Umbilical cord (tissue), 1 donor: ENCODE measurements around the gene SLC43A1. TPM values are rescaled to one million over a fixed set of nuclear protein-coding genes. Genes with fewer than 3 reads are reported as not detected.

ENCODE experiments used
- total RNA-seq: library from RNA; depleted of rRNA; stranded (reverse); fragments of >200 nt; gene quantifications from one replicate; pipeline ENCODE4 v1.2.3, GENCODE V29; 2014; ENCODE audit warnings: low replicate concordance; ENCODE audit not compliant: insufficient read depth

SLC43A1 gene
- total RNA-seq, 1 donor from 2014 or later = 12.5 TPM

Other genes starting within 250 kb of the SLC43A1 start
- 86.4 TPM for gene TNKS1BP1, start 190.8 kb downstream of the SLC43A1 start, total RNA-seq
- gene SSRP1, start 179.8 kb downstream of the SLC43A1 start, total RNA-seq = 54.7 TPM
- not detected for gene P2RX3, start 177.3 kb downstream of the SLC43A1 start, total RNA-seq
- gene PRG3, start 134.6 kb downstream of the SLC43A1 start, total RNA-seq = 5.5 TPM
- gene PRG2, start 125.1 kb downstream of the SLC43A1 start, total RNA-seq = 3.1 TPM
- 57.5 TPM for gene SLC43A3, start 88.6 kb downstream of the SLC43A1 start, total RNA-seq
- not detected for gene RTN4RL2, start 55.2 kb downstream of the SLC43A1 start, total RNA-seq
- gene TIMM10, start 15.1 kb upstream of the SLC43A1 start, total RNA-seq = 7.0 TPM
- gene SMTNL1, start 21.9 kb upstream of the SLC43A1 start, total RNA-seq = not detected
- 26.5 TPM for gene UBE2L6, start 52.0 kb upstream of the SLC43A1 start, total RNA-seq
- gene SERPING1, start 82.0 kb upstream of the SLC43A1 start, total RNA-seq = 31.8 TPM
- gene YPEL4, start 134.2 kb upstream of the SLC43A1 start, total RNA-seq = 3.4 TPM
- 22.6 TPM for gene CLP1, start 142.1 kb upstream of the SLC43A1 start, total RNA-seq
- gene ZDHHC5, start 152.4 kb upstream of the SLC43A1 start, total RNA-seq = 20.5 TPM
- gene MED19, start 196.5 kb upstream of the SLC43A1 start, total RNA-seq = 13.5 TPM
- gene TMX2, start 196.9 kb upstream of the SLC43A1 start, total RNA-seq = 32.7 TPM
- 78.7 TPM for gene SELENOH, start 225.8 kb upstream of the SLC43A1 start, total RNA-seq
- 3.1 TPM for gene BTBD18, start 236.1 kb upstream of the SLC43A1 start, total RNA-seq
- gene CTNND1, start 246.1 kb upstream of the SLC43A1 start, total RNA-seq = 180 TPM